Activated T-cell treated with anti-CD3 and anti-CD28 coated beads, Interleukin-2, amount 50 U/mL, for 72 hours (primary cell): Measurements from ENCODE around the gene NAALADL2. TPM values are rescaled to one million over a fixed set of nuclear protein-coding genes. Genes with fewer than 3 reads are reported as not detected.

Experiments
- ATAC-seq, 2 donors: fragments of 150-1000 bp; cut with Tn5 transposase; replicated peaks in 1 of 2; 2 replicates each; pipeline ENCODE4 v1.10.0; 2021; ENCODE audit warnings: moderate library complexity in 2 of 2, mild to moderate bottlenecking in 1 of 2
- DNase-seq, 2 donors: peaks; one replicate each; pipeline ENCODE4 v3.0.0; 2021 to 2022; ENCODE audit warnings: mixed read lengths in 1 of 2
- H3K27ac Mint-ChIP-seq: one replicate; pipeline ENCODE4 v1.8.0; 2022; ENCODE audit warnings: mild to moderate bottlenecking, moderate library complexity, mixed read lengths
- H3K27me3 Mint-ChIP-seq: one replicate; pipeline ENCODE4 v1.8.0; 2022; ENCODE audit warnings: low read depth, mixed read lengths
- H3K36me3 Mint-ChIP-seq, 2 donors: one replicate each; pipeline ENCODE4 v1.8.0; 2022; ENCODE audit warnings: mixed read lengths in 2 of 2, mild to moderate bottlenecking in 1 of 2; ENCODE audit not compliant: insufficient read depth in 2 of 2
- H3K4me1 Mint-ChIP-seq: one replicate; pipeline ENCODE4 v1.8.0; 2022; ENCODE audit warnings: low read depth, mixed read lengths
- H3K4me3 Mint-ChIP-seq, 2 donors: one replicate each; pipeline ENCODE4 v1.8.0; 2022; ENCODE audit warnings: mild to moderate bottlenecking in 2 of 2, mixed read lengths in 2 of 2, moderate library complexity in 2 of 2
- H3K9me3 Mint-ChIP-seq, 2 donors: one replicate each; pipeline ENCODE4 v1.8.0; 2022; ENCODE audit warnings: mixed read lengths in 2 of 2
- total RNA-seq, 2 donors: library from RNA; stranded (reverse); gene quantifications; one replicate each; pipeline ENCODE4 v1.2.3, GENCODE V29; 2022

Gene NAALADL2
- total RNA-seq, 2 donors from 2014 or later, result 0.58 TPM; not detected in 1

DNA sequence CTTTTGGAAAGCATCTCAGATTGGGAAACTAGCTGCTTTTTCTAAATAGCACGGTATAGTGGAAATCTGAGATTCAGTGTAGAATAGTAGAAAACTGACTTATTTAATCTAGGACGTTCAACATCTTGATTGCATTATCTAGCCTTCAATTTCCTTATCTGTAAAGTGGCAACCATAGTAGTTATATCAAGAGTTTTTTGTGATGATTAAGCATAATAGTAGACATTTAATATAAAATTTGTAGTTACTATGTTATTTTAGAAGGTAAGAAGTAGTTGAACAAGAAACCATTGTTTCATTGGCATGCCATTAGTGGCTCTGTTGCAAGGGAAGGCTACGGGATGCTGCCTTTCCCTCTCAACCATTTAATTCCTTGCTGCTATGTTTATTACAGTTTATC lies 367.3 kb downstream of the NAALADL2 start:
- H3K36me3 Mint-ChIP-seq, result no peaks in the 10 kb centered on the region
- H3K27ac Mint-ChIP-seq, result no peak overlapping the region
- DNase-seq (no peak), ATAC-seq (no peak)
- peaks cover 0 to 3% of the 10 kb centered on the region in 2 donors for H3K9me3 Mint-ChIP-seq
- H3K4me1 Mint-ChIP-seq, result no peaks in the 10 kb centered on the region
- no peak overlapping the region for H3K4me3 Mint-ChIP-seq
- H3K27me3 Mint-ChIP-seq, result no peaks in the 10 kb centered on the region

GRCh38 chr3:175227126-175227525 lies 368.0 kb downstream of the NAALADL2 start:
- Mint-ChIP-seq H3K27me3 (no peaks in the 10 kb centered on the region), H3K4me3 (no peak overlapping the region), H3K27ac (no peak overlapping the region), H3K9me3 (peaks cover 0 to 5% of the 10 kb centered on the region in 2 donors), H3K36me3 (no peaks in the 10 kb centered on the region), H3K4me1 (no peaks in the 10 kb centered on the region)
- DNase-seq, result no peak
- no peak for ATAC-seq

- H3K4me1 Mint-ChIP-seq, result no peaks in the 10 kb centered on the region
- no peaks in the 10 kb centered on the region for H3K27me3 Mint-ChIP-seq
- ATAC-seq (no peak), DNase-seq (no peak)
- H3K4me3 Mint-ChIP-seq, result no peak overlapping the region
- H3K27ac Mint-ChIP-seq, result no peak overlapping the region
- peaks cover 0 to 2% of the 10 kb centered on the region in 2 donors for H3K9me3 Mint-ChIP-seq
- no peaks in the 10 kb centered on the region for H3K36me3 Mint-ChIP-seq
Observed at GRCh38 chr3:175233957-175234940, 375.1 kb downstream of the NAALADL2 start.

GRCh38 chr3:175238801-175239200 lies 379.7 kb downstream of the NAALADL2 start:
- H3K27ac Mint-ChIP-seq, result no peak overlapping the region
- H3K4me1 Mint-ChIP-seq, result no peaks in the 10 kb centered on the region
- H3K4me3 Mint-ChIP-seq, result no peak overlapping the region
- H3K27me3 Mint-ChIP-seq, result no peaks in the 10 kb centered on the region
- DNase-seq, result no peak
- peaks cover 0 to under 1% of the 10 kb centered on the region in 2 donors for H3K9me3 Mint-ChIP-seq
- no peaks in the 10 kb centered on the region for H3K36me3 Mint-ChIP-seq
- ATAC-seq, result no peak

- Mint-ChIP-seq H3K4me3 (no peak overlapping the region), H3K27me3 (no peaks in the 10 kb centered on the region), H3K9me3 (peaks cover 0 to 2% of the 10 kb centered on the region in 2 donors), H3K27ac (no peak overlapping the region), H3K36me3 (peaks cover 0 to 3% of the 10 kb centered on the region in 2 donors), H3K4me1 (no peaks in the 10 kb centered on the region)
- ATAC-seq, result no peak
- DNase-seq, result no peak
Observed at GRCh38 chr3:175240921-175241320, 381.8 kb downstream of the NAALADL2 start.

GRCh38 chr3:175242243-175242642 lies 383.1 kb downstream of the NAALADL2 start:
- ATAC-seq, result no peak

DNA sequence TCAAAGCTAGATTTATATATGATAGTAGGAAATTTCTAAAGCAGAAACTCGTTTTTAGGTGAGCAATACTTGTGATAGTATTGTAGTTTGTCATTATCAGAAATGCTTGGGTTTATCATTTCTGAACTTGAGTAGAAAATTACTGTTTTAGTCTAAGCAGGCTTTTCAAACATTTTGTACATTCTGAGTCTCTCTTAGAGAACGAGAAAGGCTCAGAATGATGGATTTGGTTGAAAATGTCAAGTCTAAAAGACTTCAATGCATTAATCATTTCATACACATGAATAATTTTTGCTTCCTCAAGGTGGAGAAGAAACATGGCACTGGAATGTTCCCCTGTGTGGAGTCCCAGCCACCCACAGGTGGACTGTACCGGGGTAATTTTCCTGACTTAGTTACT lies 387.1 kb downstream of the NAALADL2 start:
- Mint-ChIP-seq H3K9me3 (peaks cover 1 to 4% of the 10 kb centered on the region in 2 donors), H3K4me3 (no peak overlapping the region), H3K27me3 (no peaks in the 10 kb centered on the region), H3K36me3 (peaks cover 0 to 3% of the 10 kb centered on the region in 2 donors), H3K27ac (no peak overlapping the region), H3K4me1 (no peaks in the 10 kb centered on the region)
- DNase-seq (no peak), ATAC-seq (no peak)

More at GRCh38 chr3:175242243-175242642, 383.1 kb downstream of the NAALADL2 start:
- no peak for DNase-seq
- H3K27me3 Mint-ChIP-seq, result no peaks in the 10 kb centered on the region
- H3K27ac Mint-ChIP-seq, result no peak overlapping the region
- H3K36me3 Mint-ChIP-seq, result peaks cover 0 to 3% of the 10 kb centered on the region in 2 donors
- peaks cover 1 to 2% of the 10 kb centered on the region in 2 donors for H3K9me3 Mint-ChIP-seq
- H3K4me1 Mint-ChIP-seq, result no peaks in the 10 kb centered on the region
- H3K4me3 Mint-ChIP-seq, result no peak overlapping the region

GRCh38 chr3:175246766-175247165 lies 387.6 kb downstream of the NAALADL2 start:
- no peak for DNase-seq
- no peak overlapping the region for H3K27ac Mint-ChIP-seq
- peaks cover 1 to 6% of the 10 kb centered on the region in 2 donors for H3K9me3 Mint-ChIP-seq
- no peak for ATAC-seq
- H3K4me3 Mint-ChIP-seq, result no peak overlapping the region
- no peaks in the 10 kb centered on the region for H3K4me1 Mint-ChIP-seq
- no peaks in the 10 kb centered on the region for H3K27me3 Mint-ChIP-seq
- peaks cover 0 to 3% of the 10 kb centered on the region in 2 donors for H3K36me3 Mint-ChIP-seq

- ATAC-seq (no peak), DNase-seq (no peak)
- Mint-ChIP-seq H3K9me3 (peaks cover 1 to 8% of the 10 kb centered on the region in 2 donors), H3K27me3 (no peaks in the 10 kb centered on the region), H3K4me1 (no peaks in the 10 kb centered on the region), H3K27ac (no peak overlapping the region), H3K36me3 (peaks cover 0 to 3% of the 10 kb centered on the region in 2 donors), H3K4me3 (no peak overlapping the region)
Observed at GRCh38 chr3:175247629-175248028, 388.5 kb downstream of the NAALADL2 start.

DNA sequence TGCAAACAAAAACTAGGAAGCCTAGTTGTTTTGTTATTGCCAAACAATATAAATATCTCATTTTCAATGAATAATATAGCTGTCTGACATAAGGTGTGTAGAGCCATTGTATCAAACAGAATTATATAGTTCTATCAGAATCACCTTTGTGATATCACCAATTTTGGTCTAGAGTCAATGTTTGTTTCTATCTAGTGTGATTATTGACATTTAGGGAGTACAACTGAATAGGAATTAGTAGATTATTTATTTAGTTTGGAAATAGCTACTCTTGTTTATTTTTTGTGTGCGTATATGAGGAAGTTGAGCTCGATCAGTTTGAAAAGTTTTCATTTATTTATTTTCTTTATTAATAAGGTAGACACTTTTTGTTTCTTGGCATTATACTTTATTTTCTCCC lies 389.7 kb downstream of the NAALADL2 start:
- Mint-ChIP-seq H3K4me3 (no peak overlapping the region), H3K4me1 (no peaks in the 10 kb centered on the region), H3K9me3 (peaks cover 1 to 8% of the 10 kb centered on the region in 2 donors), H3K36me3 (peaks cover 0 to 3% of the 10 kb centered on the region in 2 donors), H3K27ac (no peak overlapping the region), H3K27me3 (no peaks in the 10 kb centered on the region)
- ATAC-seq, result no peak
- DNase-seq, result no peak

DNA sequence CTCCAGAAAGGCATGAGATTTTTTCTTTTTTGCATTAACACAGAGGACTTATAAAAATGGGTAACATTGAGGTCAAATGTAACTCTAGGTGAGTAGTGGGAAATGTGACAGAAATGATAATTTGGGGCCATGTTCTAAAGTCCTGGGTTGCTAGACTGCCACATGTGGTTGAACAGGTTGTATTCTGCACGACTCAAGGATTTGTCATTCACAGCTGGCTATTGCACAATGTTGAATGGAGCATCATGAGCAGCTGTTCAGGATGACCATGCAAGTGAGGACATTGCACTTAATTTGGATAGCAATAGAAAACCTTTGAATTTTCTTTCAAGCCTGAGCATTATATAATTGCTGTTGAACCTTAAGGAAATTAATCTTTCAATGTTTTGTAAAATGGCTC lies 396.6 kb downstream of the NAALADL2 start:
- no peak overlapping the region for H3K27ac Mint-ChIP-seq
- ATAC-seq (no peak), DNase-seq (no peak)
- no peaks in the 10 kb centered on the region for H3K4me1 Mint-ChIP-seq
- no peaks in the 10 kb centered on the region for H3K36me3 Mint-ChIP-seq
- H3K4me3 Mint-ChIP-seq, result no peak overlapping the region
- no peaks in the 10 kb centered on the region for H3K27me3 Mint-ChIP-seq
- H3K9me3 Mint-ChIP-seq, result peaks cover 0 to 7% of the 10 kb centered on the region in 2 donors

DNA sequence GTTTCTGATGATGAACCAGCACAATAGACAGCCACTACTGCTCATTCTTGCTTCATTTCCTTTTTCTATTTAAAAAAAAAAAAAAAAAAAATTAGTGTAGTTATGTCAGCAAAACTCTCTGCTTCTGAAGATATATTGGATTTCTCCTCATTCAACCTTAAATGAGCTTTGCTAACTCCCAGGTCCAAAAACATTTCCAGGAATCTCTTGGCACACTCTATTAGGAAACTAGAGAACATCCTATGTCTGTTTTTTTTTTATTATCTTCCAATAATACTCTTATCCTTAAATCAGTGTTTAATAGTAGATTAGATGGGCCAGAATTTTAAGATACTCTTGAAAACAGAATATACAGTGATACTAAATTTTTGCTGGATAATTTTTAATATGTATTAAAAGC lies 398.0 kb downstream of the NAALADL2 start:
- Mint-ChIP-seq H3K4me3 (no peak overlapping the region), H3K27ac (no peak overlapping the region), H3K36me3 (no peaks in the 10 kb centered on the region), H3K9me3 (peaks cover 0 to 4% of the 10 kb centered on the region in 2 donors), H3K27me3 (no peaks in the 10 kb centered on the region), H3K4me1 (no peaks in the 10 kb centered on the region)
- ATAC-seq (no peak), DNase-seq (no peak)

GRCh38 chr3:175258763-175259162 lies 399.6 kb downstream of the NAALADL2 start:
- Mint-ChIP-seq H3K27ac (no peak overlapping the region), H3K27me3 (no peaks in the 10 kb centered on the region), H3K4me1 (no peaks in the 10 kb centered on the region), H3K4me3 (no peak overlapping the region), H3K36me3 (no peaks in the 10 kb centered on the region), H3K9me3 (peaks cover 0 to 2% of the 10 kb centered on the region in 2 donors)
- DNase-seq, result no peak
- no peak for ATAC-seq
